Measurements from ENCODE around the gene HDAC4.

Gene HDAC4

GRCh38 chr2:239411549-239412319 lies 10.9 kb upstream of the HDAC4 start:
- H3K36me3 ChIP-seq (ENCODE audit: insufficient read depth, low read length): no peaks in the 10 kb centered on the region
- no peaks in the 10 kb centered on the region for H3K9me3 ChIP-seq (ENCODE audit: control insufficient read depth, insufficient read depth, low read length)
- no peaks in the 10 kb centered on the region for H3K4me1 ChIP-seq (ENCODE audit: insufficient read depth, low read length)
- H3K9ac ChIP-seq (ENCODE audit: low read depth, low read length): no peak overlapping the region

- no peak overlapping the region for H3K9ac ChIP-seq (ENCODE audit: low read depth, low read length)
- no peaks in the 10 kb centered on the region for H3K4me1 ChIP-seq (ENCODE audit: insufficient read depth, low read length)
- H3K9me3 ChIP-seq (ENCODE audit: control insufficient read depth, insufficient read depth, low read length): no peaks in the 10 kb centered on the region
- no peaks in the 10 kb centered on the region for H3K36me3 ChIP-seq (ENCODE audit: insufficient read depth, low read length)
Measured at GRCh38 chr2:239411117-239411516, 10.3 kb upstream of the HDAC4 start.

- no peaks in the 10 kb centered on the region for H3K4me1 ChIP-seq (ENCODE audit: insufficient read depth, low read length)
- no peak overlapping the region for H3K9ac ChIP-seq (ENCODE audit: low read depth, low read length)
- H3K36me3 ChIP-seq (ENCODE audit: insufficient read depth, low read length): no peaks in the 10 kb centered on the region
- no peaks in the 10 kb centered on the region for H3K9me3 ChIP-seq (ENCODE audit: control insufficient read depth, insufficient read depth, low read length)
Measured at GRCh38 chr2:239409976-239410375, 9.2 kb upstream of the HDAC4 start.

- Histone ChIP-seq H3K36me3 (ENCODE audit: insufficient read depth, low read length) (no peaks in the 10 kb centered on the region), H3K4me1 (ENCODE audit: insufficient read depth, low read length) (no peaks in the 10 kb centered on the region), H3K9ac (ENCODE audit: low read depth, low read length) (no peak overlapping the region), H3K9me3 (ENCODE audit: control insufficient read depth, insufficient read depth, low read length) (no peaks in the 10 kb centered on the region)
Measured at GRCh38 chr2:239407112-239407511, 6.3 kb upstream of the HDAC4 start.

- H3K36me3 ChIP-seq (ENCODE audit: insufficient read depth, low read length): no peaks in the 10 kb centered on the region
- no peaks in the 10 kb centered on the region for H3K4me1 ChIP-seq (ENCODE audit: insufficient read depth, low read length)
- H3K9me3 ChIP-seq (ENCODE audit: control insufficient read depth, insufficient read depth, low read length): no peaks in the 10 kb centered on the region
- H3K9ac ChIP-seq (ENCODE audit: low read depth, low read length): no peak overlapping the region
Measured at GRCh38 chr2:239406316-239406995, 5.6 kb upstream of the HDAC4 start.

- H3K9me3 ChIP-seq (ENCODE audit: control insufficient read depth, insufficient read depth, low read length): no peaks in the 10 kb centered on the region
- no peaks in the 10 kb centered on the region for H3K36me3 ChIP-seq (ENCODE audit: insufficient read depth, low read length)
- no peaks in the 10 kb centered on the region for H3K4me1 ChIP-seq (ENCODE audit: insufficient read depth, low read length)
- no peak overlapping the region for H3K9ac ChIP-seq (ENCODE audit: low read depth, low read length)
Measured at GRCh38 chr2:239405071-239405470, 4.3 kb upstream of the HDAC4 start.

- H3K9me3 ChIP-seq (ENCODE audit: control insufficient read depth, insufficient read depth, low read length): no peaks in the 10 kb centered on the region
- no peak overlapping the region for H3K9ac ChIP-seq (ENCODE audit: low read depth, low read length)
- H3K4me1 ChIP-seq (ENCODE audit: insufficient read depth, low read length): peaks cover 8% of the 10 kb centered on the region; the same call in 1 of the 2 replicates
- no peaks in the 10 kb centered on the region for H3K36me3 ChIP-seq (ENCODE audit: insufficient read depth, low read length)
Measured at GRCh38 chr2:239402666-239403065, 1.8 kb upstream of the HDAC4 start.

GRCh38 chr2:239401881-239402233 lies 1.0 kb upstream of the HDAC4 start:
- H3K9ac ChIP-seq (ENCODE audit: low read depth, low read length): peak overlapping the region; percentile 80
- no peaks in the 10 kb centered on the region for H3K9me3 ChIP-seq (ENCODE audit: control insufficient read depth, insufficient read depth, low read length)
- H3K4me1 ChIP-seq (ENCODE audit: insufficient read depth, low read length): peaks cover 8% of the 10 kb centered on the region; the same call in 1 of the 2 replicates
- no peaks in the 10 kb centered on the region for H3K36me3 ChIP-seq (ENCODE audit: insufficient read depth, low read length)

- Histone ChIP-seq H3K4me1 (ENCODE audit: insufficient read depth, low read length) (peaks cover 8% of the 10 kb centered on the region; the same call in 1 of the 2 replicates), H3K9me3 (ENCODE audit: control insufficient read depth, insufficient read depth, low read length) (no peaks in the 10 kb centered on the region), H3K9ac (ENCODE audit: low read depth, low read length) (peak overlapping the region; percentile 80), H3K36me3 (ENCODE audit: insufficient read depth, low read length) (no peaks in the 10 kb centered on the region)
Measured at GRCh38 chr2:239401067-239401880, 454 bp upstream of the HDAC4 start.

- Histone ChIP-seq H3K36me3 (ENCODE audit: insufficient read depth, low read length) (no peaks in the 10 kb centered on the region), H3K9me3 (ENCODE audit: control insufficient read depth, insufficient read depth, low read length) (no peaks in the 10 kb centered on the region), H3K9ac (ENCODE audit: low read depth, low read length) (peak overlapping the region; percentile 54), H3K4me1 (ENCODE audit: insufficient read depth, low read length) (peaks cover 8% of the 10 kb centered on the region; the same call in 1 of the 2 replicates)
Measured at GRCh38 chr2:239399921-239400595, 762 bp downstream of the HDAC4 start.

- Histone ChIP-seq H3K36me3 (ENCODE audit: insufficient read depth, low read length) (no peaks in the 10 kb centered on the region), H3K9me3 (ENCODE audit: control insufficient read depth, insufficient read depth, low read length) (no peaks in the 10 kb centered on the region), H3K4me1 (ENCODE audit: insufficient read depth, low read length) (peaks cover 8% of the 10 kb centered on the region; the same call in 1 of the 2 replicates), H3K9ac (ENCODE audit: low read depth, low read length) (peak overlapping the region; percentile 54)
Measured at GRCh38 chr2:239399433-239399920, 1.3 kb downstream of the HDAC4 start.

GRCh38 chr2:239398521-239398921 lies 2.3 kb downstream of the HDAC4 start:
- Histone ChIP-seq H3K9ac (ENCODE audit: low read depth, low read length) (no peak overlapping the region), H3K9me3 (ENCODE audit: control insufficient read depth, insufficient read depth, low read length) (no peaks in the 10 kb centered on the region), H3K36me3 (ENCODE audit: insufficient read depth, low read length) (no peaks in the 10 kb centered on the region), H3K4me1 (ENCODE audit: insufficient read depth, low read length) (peaks cover 8% of the 10 kb centered on the region; the same call in 1 of the 2 replicates)

GRCh38 chr2:239397931-239398471 lies 2.8 kb downstream of the HDAC4 start:
- no peaks in the 10 kb centered on the region for H3K36me3 ChIP-seq (ENCODE audit: insufficient read depth, low read length)
- peaks cover 8% of the 10 kb centered on the region; the same call in 1 of the 2 replicates for H3K4me1 ChIP-seq (ENCODE audit: insufficient read depth, low read length)
- no peaks in the 10 kb centered on the region for H3K9me3 ChIP-seq (ENCODE audit: control insufficient read depth, insufficient read depth, low read length)
- H3K9ac ChIP-seq (ENCODE audit: low read depth, low read length): no peak overlapping the region
